Spleen (tissue), 11 donors: ENCODE measurements around the gene MRPS18A. TPM values are rescaled to one million over a fixed set of nuclear protein-coding genes. Genes with fewer than 3 reads are reported as not detected.

Experiments used
- DNase-seq: peaks from one replicate; pipeline ENCODE4 v3.0.0-alpha.2; 2020
- H3K27ac ChIP-seq, 8 donors: fragments of 200-600 bp; sonication (generic) in 7 of 8; 1 replicate in 4 of 8; 2 replicates in 4 of 8; pipeline versions ENCODE4 v1.5.0 to v1.8.0; 2016 to 2021; ENCODE audit warnings: inconsistent platforms in 4 of 8, mild to moderate bottlenecking in 4 of 8, moderate library complexity in 1 of 8
- H3K27me3 ChIP-seq, 7 donors: fragments of 200-600 bp; sonication (generic) in 6 of 7; replicated peaks in 1 of 7; 1 replicate in 4 of 7; 2 replicates in 3 of 7; pipeline versions ENCODE4 v1.5.0 to v1.8.0; 2016 to 2021; ENCODE audit warnings: inconsistent platforms in 3 of 7, mild to moderate bottlenecking in 1 of 7
- H3K36me3 ChIP-seq, 6 donors: fragments of 200-600 bp; sonication (generic) in 5 of 6; 1 replicate in 4 of 6; 2 replicates in 2 of 6; pipeline versions ENCODE4 v1.5.0 to v1.8.0; 2016 to 2021; ENCODE audit warnings: inconsistent platforms in 2 of 6
- H3K4me1 ChIP-seq, 6 donors: fragments of 200-600 bp; sonication (generic) in 5 of 6; 1 replicate in 3 of 6; 2 replicates in 3 of 6; pipeline versions ENCODE4 v1.5.0 to v1.8.0; 2016 to 2021; ENCODE audit warnings: inconsistent platforms in 3 of 6
- H3K4me3 ChIP-seq, 8 donors: fragments of 200-600 bp; sonication (generic) in 7 of 8; 1 replicate in 4 of 8; 2 replicates in 4 of 8; pipeline versions ENCODE4 v1.5.0 to v1.8.0; 2016 to 2021; ENCODE audit warnings: inconsistent platforms in 4 of 8, mild to moderate bottlenecking in 4 of 8, moderate library complexity in 2 of 8
- H3K9me3 ChIP-seq, 8 donors: fragments of 200-600 bp; sonication (generic) in 7 of 8; 1 replicate in 4 of 8; 2 replicates in 4 of 8; pipeline versions ENCODE4 v1.5.0 to v1.8.0; 2016 to 2021; ENCODE audit warnings: inconsistent platforms in 4 of 8
- CTCF ChIP-seq, 11 experiments: fragments of 200-600 bp in 7 of 11; fragments of 450-650 bp in 4 of 11; sonication (generic) in 4 of 11; IDR thresholded peaks in 8 of 11; conservative IDR thresholded peaks in 3 of 11; 1 replicate in 7 of 11; 2 replicates in 4 of 11; pipeline versions ENCODE4 v1.4.0 to v1.8.0; 2016 to 2021; ENCODE audit warnings: antibody characterized with exemption in 11 of 11, inconsistent platforms in 4 of 11, mild to moderate bottlenecking in 1 of 11
- POLR2A ChIP-seq, 3 donors: fragments of 450-650 bp; IDR thresholded peaks; one replicate each; pipeline ENCODE4 v1.5.1; 2017; ENCODE audit warnings: antibody characterized with exemption in 3 of 3, mild to moderate bottlenecking in 1 of 3
- POLR2AphosphoS5 ChIP-seq, 3 donors: sonication (generic); formaldehyde crosslinking; IDR thresholded peaks; one replicate each; pipeline ENCODE4 v1.5.1; 2017; ENCODE audit warnings: antibody characterized with exemption in 3 of 3
- WGBS, 5 donors: extraction: QIAGEN DNeasy Blood & Tissue Kit in 3 of 5; methylation state at CpG; one replicate each; pipeline versions ENCODE4 v1.1.5 to v1.1.7; 2013 to 2018; 5-methylcytosine and 5-hydroxymethylcytosine counted together
- intact Hi-C: fragments of 100-400 bp; cut with DNase I; formaldehyde crosslinking; loops from one replicate; pipeline ENCODE4 v1.15.0; 2023; ENCODE audit warnings: low total_unique reads
- polyA plus RNA-seq, 3 donors: library from polyadenylated mRNA; stranded (reverse); fragments of 200-250 nt; gene quantifications; one replicate each; pipeline ENCODE4 v1.2.1, GENCODE V29; 2013
- total RNA-seq, 7 donors: library from RNA; depleted of rRNA in 3 of 7; stranded (reverse); fragments of >200 nt in 3 of 7; fragmentation: NEBNext Ultra II Directional in 4 of 7; extraction: Animal tissue kit (Norgen Biotek cat#: 25700) in 4 of 7; gene quantifications; one replicate each; pipeline versions ENCODE4 v1.1.0 to v1.2.1, GENCODE V29; 2016 to 2021
- donor health status: healthy with polysubstance abuse.
- donor health status: DM: no; HTN: no; CAD: no; lungs with moderate emphysema.
- donor health status: DM: no; HTN: no; CAD: no.
- donor health status: Bipolar disorder and iron deficiency.
- donor health status: healthy.
- donor health status: DM: no; HTN: no; CAD: no.
- donor health status: DM: yes; HTN: yes; CAD: no.

MRPS18A gene
- total and polyA plus RNA-seq, 10 donors, result 28.0 to 48.6 (median 31.5) TPM

GRCh38 chr6:43687079-43687436 is 533 bp downstream of the MRPS18A start:
- no peak for DNase-seq
- intact Hi-C loops, result no loop called here
- no peak for TF ChIP-seq POLR2AphosphoS5 (IDR thresholded peaks at IDR 0.05)
- TF ChIP-seq CTCF (IDR thresholded peaks at IDR 0.05 in 8 of 11, conservative IDR thresholded peaks at IDR 0.05 in 3 of 11), result no peak
- no peak for TF ChIP-seq POLR2A (IDR thresholded peaks at IDR 0.05)
- H3K4me3 ChIP-seq, result peak overlapping the region; percentile 64 to 97 (median 86)
- no peaks in the 10 kb centered on the region for H3K27me3 ChIP-seq
- no peaks in the 10 kb centered on the region for H3K9me3 ChIP-seq
- H3K36me3 ChIP-seq, result peaks cover 0 to 18% (median 5%) of the 10 kb centered on the region in 6 donors
- peaks cover 31 to 62% (median 54%) of the 10 kb centered on the region in 6 donors for H3K4me1 ChIP-seq
- peak overlapping the region; percentile 61 to 90 (median 79) for H3K27ac ChIP-seq
- WGBS, 5 donors, result 7 to 16% (median 9%) methylated on average over 10 of the region's 10 CpGs

- 68 to 97% (median 93%) methylated on average over 1 of the region's 1 CpG for whole genome bisulfite sequencing, 5 donors
- DNase-seq, result no peak
- Histone ChIP-seq H3K9me3 (no peaks in the 10 kb centered on the region), H3K36me3 (peaks cover 0 to 50% (median 26%) of the 10 kb centered on the region in 6 donors), H3K4me1 (peaks cover 31 to 76% (median 60%) of the 10 kb centered on the region in 6 donors), H3K4me3 (no peak overlapping the region), H3K27me3 (no peaks in the 10 kb centered on the region), H3K27ac (peak overlapping the region in 4 of 8 donors; percentile 14 to 53 (median 30))
- intact Hi-C loops, result no loop called here
- TF ChIP-seq POLR2A (IDR thresholded peaks at IDR 0.05) (no peak), CTCF (IDR thresholded peaks at IDR 0.05 in 8 of 11, conservative IDR thresholded peaks at IDR 0.05 in 3 of 11) (no peak), POLR2AphosphoS5 (IDR thresholded peaks at IDR 0.05) (no peak)
Observed at GRCh38 chr6:43683708-43684455, 3.7 kb downstream of the MRPS18A start.

- 86 to 88% (median 87%) methylated on average over 8 of the region's 8 CpGs for WGBS, 5 donors
- H3K27ac ChIP-seq, result no peak overlapping the region
- no peaks in the 10 kb centered on the region for H3K9me3 ChIP-seq
- no peaks in the 10 kb centered on the region for H3K27me3 ChIP-seq
- intact Hi-C loops, result no loop called here
- H3K4me3 ChIP-seq, result no peak overlapping the region
- no peak for DNase-seq
- peaks cover 28 to 70% (median 53%) of the 10 kb centered on the region in 6 donors for H3K4me1 ChIP-seq
- no peak for TF ChIP-seq POLR2A (IDR thresholded peaks at IDR 0.05)
- no peak for TF ChIP-seq CTCF (IDR thresholded peaks at IDR 0.05 in 8 of 11, conservative IDR thresholded peaks at IDR 0.05 in 3 of 11)
- TF ChIP-seq POLR2AphosphoS5 (IDR thresholded peaks at IDR 0.05), result no peak
- H3K36me3 ChIP-seq, result peaks cover 0 to 60% (median 36%) of the 10 kb centered on the region in 6 donors
Observed at GRCh38 chr6:43682724-43683429, 4.7 kb downstream of the MRPS18A start.

GRCh38 chr6:43681303-43681702 is 6.3 kb downstream of the MRPS18A start:
- 80 to 88% (median 88%) methylated on average over 5 of the region's 5 CpGs for WGBS, 5 donors
- Histone ChIP-seq H3K9me3 (no peaks in the 10 kb centered on the region), H3K36me3 (peaks cover 0 to 75% (median 51%) of the 10 kb centered on the region in 6 donors), H3K4me1 (peaks cover 20 to 56% (median 42%) of the 10 kb centered on the region in 6 donors), H3K27ac (no peak overlapping the region), H3K27me3 (no peaks in the 10 kb centered on the region), H3K4me3 (no peak overlapping the region)
- no peak for DNase-seq
- intact Hi-C loops, result no loop called here
- TF ChIP-seq POLR2A (IDR thresholded peaks at IDR 0.05), result no peak
- no peak for TF ChIP-seq POLR2AphosphoS5 (IDR thresholded peaks at IDR 0.05)
- no peak for TF ChIP-seq CTCF (IDR thresholded peaks at IDR 0.05 in 8 of 11, conservative IDR thresholded peaks at IDR 0.05 in 3 of 11)
